Ishikawa (cell line): ENCODE measurements around the gene MTARC2.

ENCODE experiments used
- CREB1 ChIP-seq: IDR thresholded peaks from 2 replicates; pipeline ENCODE4 v1.6.1; 2012; ENCODE audit warnings: low read depth
- EGR1 ChIP-seq: IDR thresholded peaks from 2 replicates; pipeline ENCODE4 v1.6.1; 2012
- EP300 ChIP-seq: IDR thresholded peaks from 2 replicates; pipeline ENCODE4 v1.6.1; 2012; ENCODE audit warnings: borderline replicate concordance
- FOXM1 ChIP-seq: IDR thresholded peaks from 2 replicates; pipeline ENCODE4 v1.6.1; 2012; ENCODE audit warnings: low read depth, borderline replicate concordance
- NFIC ChIP-seq: IDR thresholded peaks from 2 replicates; pipeline ENCODE4 v1.6.1; 2012
- RAD21 ChIP-seq: IDR thresholded peaks from 2 replicates; pipeline ENCODE4 v1.6.1; 2012; ENCODE audit warnings: low read depth
- TAF1 ChIP-seq: IDR thresholded peaks from 2 replicates; pipeline ENCODE4 v1.6.1; 2012; ENCODE audit warnings: low read depth, mild to moderate bottlenecking
- TCF12 ChIP-seq: IDR thresholded peaks from 2 replicates; pipeline ENCODE4 v1.6.1; 2012; ENCODE audit warnings: low read depth
- TEAD4 ChIP-seq: IDR thresholded peaks from 2 replicates; pipeline ENCODE4 v1.6.1; 2012
- YY1 ChIP-seq: IDR thresholded peaks from 2 replicates; pipeline ENCODE4 v1.6.1; 2012; ENCODE audit warnings: low read depth
- TF ChIP-seq, protein P1 (sequence below): IDR thresholded peaks from 2 replicates; pipeline ENCODE4 v1.6.1; 2012
- TF ChIP-seq, protein P2 (sequence below): IDR thresholded peaks from 2 replicates; pipeline ENCODE4 v1.6.1; 2012

The MTARC2 gene

DNA sequence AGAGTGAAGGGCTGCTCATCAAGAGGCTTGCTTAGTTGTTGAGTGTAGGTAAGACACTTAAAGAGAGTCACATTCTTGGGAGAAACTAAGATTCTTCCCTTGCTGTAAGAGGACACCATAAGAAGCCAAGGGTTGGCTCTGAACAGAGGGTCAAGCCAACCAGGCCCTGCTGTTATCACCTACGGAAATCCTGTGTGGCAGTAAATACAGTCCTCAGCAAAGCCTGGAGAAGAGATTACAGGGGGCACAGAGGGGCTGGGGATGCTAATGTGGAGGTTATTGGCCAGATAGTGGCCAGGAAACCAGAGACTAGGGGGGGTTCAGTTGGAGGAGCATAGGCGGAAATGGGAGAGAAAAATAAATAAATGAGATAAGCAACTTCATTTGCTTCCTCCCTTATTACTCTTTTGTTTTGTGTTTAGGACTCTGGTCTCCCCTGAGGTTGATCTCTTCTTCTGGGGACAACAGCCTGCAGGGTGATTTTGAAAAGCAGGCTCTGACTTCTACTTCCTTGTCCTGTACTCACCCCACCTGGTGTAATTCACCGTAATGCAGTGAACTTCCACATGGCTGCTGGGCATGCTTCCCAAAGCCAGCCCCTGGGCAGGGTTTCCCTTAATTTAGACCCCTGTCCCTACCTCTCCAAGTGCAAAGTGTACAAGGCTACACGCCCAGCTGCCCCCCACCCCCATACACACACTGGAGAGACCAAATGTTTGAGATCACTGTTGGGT, 79.5 kb downstream of the MTARC2 start:
- TF ChIP-seq YY1 = no peak
- no peak for TF ChIP-seq TAF1
- TF ChIP-seq, protein P1, sequence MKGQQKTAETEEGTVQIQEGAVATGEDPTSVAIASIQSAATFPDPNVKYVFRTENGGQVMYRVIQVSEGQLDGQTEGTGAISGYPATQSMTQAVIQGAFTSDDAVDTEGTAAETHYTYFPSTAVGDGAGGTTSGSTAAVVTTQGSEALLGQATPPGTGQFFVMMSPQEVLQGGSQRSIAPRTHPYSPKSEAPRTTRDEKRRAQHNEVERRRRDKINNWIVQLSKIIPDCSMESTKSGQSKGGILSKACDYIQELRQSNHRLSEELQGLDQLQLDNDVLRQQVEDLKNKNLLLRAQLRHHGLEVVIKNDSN = no peak

DNA sequence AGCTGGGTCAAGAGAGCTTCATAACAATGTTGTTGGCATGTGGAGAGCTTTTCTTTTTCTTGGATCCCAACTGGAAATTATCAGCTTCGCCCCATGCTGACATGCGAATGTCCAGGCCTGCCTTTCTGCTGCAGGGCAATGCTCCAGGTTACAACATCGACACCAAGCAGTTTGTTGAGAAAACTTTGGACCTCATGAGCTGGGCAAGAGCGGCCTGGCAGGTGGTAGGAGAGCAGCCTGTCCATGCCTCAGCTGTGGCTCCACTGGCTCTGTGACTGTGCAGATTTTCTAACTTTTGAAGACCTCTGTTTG, 80.0 kb downstream of the MTARC2 start:
- TF ChIP-seq TCF12 = no peak
- no peak for TF ChIP-seq TAF1
- TF ChIP-seq RAD21 = no peak
- TF ChIP-seq YY1 = no peak
- no peak for TF ChIP-seq EP300
- no peak for TF ChIP-seq TEAD4
- no peak for TF ChIP-seq FOXM1

DNA sequence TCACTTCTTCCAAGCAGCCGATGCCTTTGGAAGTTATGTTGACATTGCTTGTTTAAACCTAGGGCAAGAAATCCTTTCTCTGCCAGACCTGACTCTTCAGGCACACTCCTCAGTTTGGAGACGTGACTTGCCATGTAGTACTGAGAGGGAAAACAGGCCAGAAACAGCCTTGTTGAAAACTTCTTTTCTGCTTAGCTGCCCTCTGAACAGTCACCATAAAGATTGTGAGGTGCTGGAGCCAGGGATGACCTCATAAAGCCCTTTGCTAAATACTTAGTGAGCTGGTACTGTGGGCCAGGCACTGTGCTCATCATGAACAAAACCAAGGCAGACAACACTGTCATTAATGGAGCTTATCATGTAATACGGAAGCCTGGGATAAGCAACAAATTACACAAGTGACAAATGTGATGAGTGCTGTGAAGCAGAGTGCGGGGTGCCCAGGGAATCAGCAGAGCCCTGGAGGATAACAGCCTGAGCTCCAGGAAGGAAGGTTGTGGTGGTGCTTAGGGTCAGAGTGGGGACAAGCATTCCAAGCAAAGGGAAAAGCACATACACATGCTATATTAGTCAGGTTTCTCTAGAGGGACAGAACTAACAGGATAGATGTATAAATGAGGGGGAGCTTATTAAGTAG, 80.9 kb downstream of the MTARC2 start:
- no peak for TF ChIP-seq CREB1
- TF ChIP-seq TAF1 = no peak
- TF ChIP-seq NFIC = no peak
- no peak for TF ChIP-seq FOXM1

DNA sequence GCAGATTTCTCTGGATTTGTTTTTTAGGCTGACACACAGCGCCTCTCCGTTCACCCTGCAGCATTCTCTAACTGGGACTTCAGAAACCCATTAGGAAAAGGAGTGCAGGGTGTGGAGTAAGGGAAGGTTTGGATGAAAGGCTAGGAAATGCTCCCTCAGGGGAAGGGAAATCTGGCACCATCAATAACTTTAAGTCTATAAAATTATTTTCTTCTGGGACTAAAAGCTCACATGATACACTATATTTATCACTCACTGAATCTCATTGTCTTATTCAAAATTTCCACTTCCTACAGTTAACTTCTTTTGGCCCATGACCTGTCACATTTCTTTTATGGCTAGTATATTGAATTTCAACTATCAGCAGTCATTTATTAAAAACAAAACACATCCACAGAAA, 85.3 kb downstream of the MTARC2 start:
- TF ChIP-seq EGR1 (no peak), CREB1 (no peak), EP300 (no peak), FOXM1 (no peak)
- TF ChIP-seq, protein P1 = no peak
- TF ChIP-seq, protein P2, sequence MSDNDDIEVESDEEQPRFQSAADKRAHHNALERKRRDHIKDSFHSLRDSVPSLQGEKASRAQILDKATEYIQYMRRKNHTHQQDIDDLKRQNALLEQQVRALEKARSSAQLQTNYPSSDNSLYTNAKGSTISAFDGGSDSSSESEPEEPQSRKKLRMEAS = no peak
